ENCODE data around the gene STIP1. TPM values are rescaled to one million over a fixed set of nuclear protein-coding genes. Genes with fewer than 3 reads are reported as not detected.
A peak's percentile ranks its signal among the peaks of the same experiment; 100 is the strongest.

Gene STIP1
- total RNA-seq, 1 donor = 112 TPM

DNA sequence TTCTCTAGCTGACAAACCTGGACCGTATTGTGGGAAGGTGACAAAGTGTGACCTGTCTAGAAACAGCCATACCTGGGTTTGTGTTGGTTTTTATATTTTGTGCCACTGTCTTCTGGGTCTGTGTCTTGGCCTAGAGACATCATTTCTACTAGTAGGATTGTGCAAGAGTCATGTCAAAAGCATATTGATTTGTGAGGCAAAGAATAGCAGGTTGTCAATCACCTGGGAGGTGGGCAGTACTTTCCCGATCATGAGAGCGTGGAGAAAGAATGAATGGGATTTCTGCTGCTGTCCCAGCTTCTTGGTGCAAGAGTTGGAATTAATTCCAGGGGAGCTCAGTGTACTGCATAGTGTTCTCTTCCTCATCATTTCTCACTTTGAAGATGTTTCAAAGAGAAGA lies 15.6 kb downstream of the STIP1 start:
- no peak for DNase-seq (ENCODE audit: low read depth)
- H3K4me3 ChIP-seq (ENCODE audit: low read depth, low read length) = no peak overlapping the region
- TF ChIP-seq, protein P1, sequence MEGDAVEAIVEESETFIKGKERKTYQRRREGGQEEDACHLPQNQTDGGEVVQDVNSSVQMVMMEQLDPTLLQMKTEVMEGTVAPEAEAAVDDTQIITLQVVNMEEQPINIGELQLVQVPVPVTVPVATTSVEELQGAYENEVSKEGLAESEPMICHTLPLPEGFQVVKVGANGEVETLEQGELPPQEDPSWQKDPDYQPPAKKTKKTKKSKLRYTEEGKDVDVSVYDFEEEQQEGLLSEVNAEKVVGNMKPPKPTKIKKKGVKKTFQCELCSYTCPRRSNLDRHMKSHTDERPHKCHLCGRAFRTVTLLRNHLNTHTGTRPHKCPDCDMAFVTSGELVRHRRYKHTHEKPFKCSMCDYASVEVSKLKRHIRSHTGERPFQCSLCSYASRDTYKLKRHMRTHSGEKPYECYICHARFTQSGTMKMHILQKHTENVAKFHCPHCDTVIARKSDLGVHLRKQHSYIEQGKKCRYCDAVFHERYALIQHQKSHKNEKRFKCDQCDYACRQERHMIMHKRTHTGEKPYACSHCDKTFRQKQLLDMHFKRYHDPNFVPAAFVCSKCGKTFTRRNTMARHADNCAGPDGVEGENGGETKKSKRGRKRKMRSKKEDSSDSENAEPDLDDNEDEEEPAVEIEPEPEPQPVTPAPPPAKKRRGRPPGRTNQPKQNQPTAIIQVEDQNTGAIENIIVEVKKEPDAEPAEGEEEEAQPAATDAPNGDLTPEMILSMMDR (IDR thresholded peaks at IDR 0.05; ENCODE audit: insufficient read depth, low read length) = no peak

DNA sequence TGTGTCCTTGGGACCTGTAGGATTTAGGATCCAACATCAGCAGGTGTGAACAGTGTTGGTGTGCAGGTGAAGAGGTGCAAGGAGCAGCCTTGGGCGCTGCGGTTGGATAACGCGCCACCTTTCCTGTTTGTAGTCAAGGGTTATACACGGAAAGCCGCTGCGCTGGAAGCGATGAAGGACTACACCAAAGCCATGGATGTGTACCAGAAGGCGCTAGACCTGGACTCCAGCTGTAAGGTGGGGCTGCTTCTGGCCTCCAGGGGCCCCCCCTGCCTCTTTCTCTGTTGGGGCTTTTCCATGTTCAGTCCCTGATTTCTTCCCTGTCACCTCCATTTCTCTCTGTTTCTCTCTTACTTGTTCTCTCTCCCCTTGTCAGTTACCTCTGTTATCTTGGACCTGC lies 17.0 kb downstream of the STIP1 start:
- DNase-seq (ENCODE audit: low read depth) = no peak
- H3K4me3 ChIP-seq (ENCODE audit: low read depth, low read length) = no peak overlapping the region
- TF ChIP-seq, protein P1 (IDR thresholded peaks at IDR 0.05; ENCODE audit: insufficient read depth, low read length) = no peak

GRCh38 chr11:64203421-64204079 lies 17.6 kb downstream of the STIP1 start:
- TF ChIP-seq, protein P1 (IDR thresholded peaks at IDR 0.05; ENCODE audit: insufficient read depth, low read length) = no peak
- no peak for DNase-seq (ENCODE audit: low read depth)
- H3K4me3 ChIP-seq (ENCODE audit: low read depth, low read length) = no peak overlapping the region

DNA sequence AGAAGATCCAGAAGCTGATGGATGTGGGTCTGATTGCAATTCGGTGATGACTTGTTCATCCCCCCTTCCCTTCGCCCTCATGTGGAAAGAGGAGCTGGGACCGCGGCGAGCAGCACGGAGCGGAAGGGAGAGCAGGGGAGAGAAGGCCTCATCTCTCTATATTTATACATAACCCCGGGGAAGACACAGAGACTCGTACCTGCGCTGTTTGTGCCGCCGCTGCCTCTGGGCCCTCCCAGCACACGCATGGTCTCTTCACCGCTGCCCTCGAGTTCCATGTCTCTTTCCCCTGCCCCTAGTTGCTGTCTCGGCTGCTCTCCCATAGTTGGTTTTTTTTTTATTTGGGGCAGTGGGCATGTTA lies 18.1 kb downstream of the STIP1 start:
- DNase-seq (ENCODE audit: low read depth) = no peak
- H3K4me3 ChIP-seq (ENCODE audit: low read depth, low read length) = no peak overlapping the region
- TF ChIP-seq, protein P1 (IDR thresholded peaks at IDR 0.05; ENCODE audit: insufficient read depth, low read length) = no peak

DNA sequence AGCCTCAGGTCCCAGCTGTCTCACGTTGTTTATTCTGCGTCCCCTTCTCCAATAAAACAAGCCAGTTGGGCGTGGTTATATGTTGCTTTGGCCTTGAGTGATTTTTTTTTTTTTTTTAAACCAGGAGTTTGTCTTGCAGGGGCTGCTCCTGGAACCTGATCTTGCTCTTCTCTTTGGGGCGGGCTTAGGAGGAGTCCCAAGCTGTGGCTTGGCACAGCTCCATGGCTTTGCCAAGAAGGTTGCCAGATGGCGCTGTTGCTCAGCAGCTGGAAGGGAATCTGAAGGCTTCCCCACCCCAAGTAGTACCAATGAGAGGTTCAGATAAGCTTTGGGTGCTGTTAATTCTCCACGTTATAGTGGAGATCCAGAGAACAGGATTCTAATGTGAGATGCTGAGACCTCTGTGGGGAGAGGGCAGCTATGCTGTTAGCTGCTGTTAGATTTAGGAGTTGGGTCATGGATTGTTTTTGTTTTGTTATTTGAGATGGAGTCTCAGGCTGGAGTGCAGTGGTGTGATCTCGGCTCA lies 18.6 kb downstream of the STIP1 start:
- H3K4me3 ChIP-seq (ENCODE audit: low read depth, low read length) = no peak overlapping the region
- peak; percentile 98 for DNase-seq (ENCODE audit: low read depth)
- TF ChIP-seq, protein P1 (IDR thresholded peaks at IDR 0.05; ENCODE audit: insufficient read depth, low read length) = peak; percentile 62

- H3K4me3 ChIP-seq (ENCODE audit: low read depth, low read length) = no peak within 1 kb of the TSS
- TF ChIP-seq, protein P1 (IDR thresholded peaks at IDR 0.05; ENCODE audit: insufficient read depth, low read length) = no peak
- no peak for DNase-seq (ENCODE audit: low read depth)
Measured at GRCh38 chr11:64206457-64207255, 20.7 kb downstream of the STIP1 start, which contains the start of gene FERMT3. Gene FERMT3, plus strand, starts transcription at chr11:64206721. Its CDS starts 644 bp downstream, at chr11:64207365.
